SK-N-SH treated with all-trans-retinoic acid at 6 μM for 48 hours (cell line): Measurements from ENCODE around the gene NUMB.

Experiments
- ATAC-seq: fragments of 200-7000 bp; cut with Tn5 transposase; 3 replicates; pipeline ENCODE4 v1.9.1; 2020; ENCODE audit warnings: mild to moderate bottlenecking, moderate library complexity
- ARNTL ChIP-seq: fragments of 450-650 bp; formaldehyde crosslinking; IDR thresholded peaks from 2 replicates; pipeline ENCODE4 v1.5.0; 2020; ENCODE audit warnings: low read depth, mild to moderate bottlenecking, moderate library complexity, borderline replicate concordance
- BACH2 ChIP-seq: fragments of 250-450 bp; sonication (Bioruptor Pico); IDR thresholded peaks from 2 replicates; pipeline ENCODE4 v1.9.0; 2021; ENCODE audit warnings: mild to moderate bottlenecking, borderline replicate concordance
- CSDC2 ChIP-seq: fragments of 250-450 bp; sonication (Bioruptor Pico); IDR thresholded peaks from 2 replicates; pipeline ENCODE4 v1.5.0; 2020; ENCODE audit warnings: mild to moderate bottlenecking, moderate library complexity
- GLIS3 ChIP-seq: fragments of 250-450 bp; sonication (Bioruptor Pico); IDR thresholded peaks from 2 replicates; pipeline ENCODE4 v1.5.0; 2020; ENCODE audit warnings: mild to moderate bottlenecking, moderate library complexity
- OSR1 ChIP-seq: fragments of 250-450 bp; sonication (Bioruptor Pico); IDR thresholded peaks from 2 replicates; pipeline ENCODE4 v1.8.0; 2022; ENCODE audit warnings: moderate library complexity, mild to moderate bottlenecking, inconsistent platforms
- PPARA ChIP-seq: fragments of 250-450 bp; sonication (Bioruptor Pico); IDR thresholded peaks from 2 replicates; pipeline ENCODE4 v1.5.0; 2020; ENCODE audit warnings: mild to moderate bottlenecking, borderline replicate concordance
- RARB ChIP-seq: fragments of 250-450 bp; sonication (Bioruptor Pico); IDR thresholded peaks from 2 replicates; pipeline ENCODE4 v1.8.0; 2021; ENCODE audit warnings: mild to moderate bottlenecking, moderate library complexity
- SNAI2 ChIP-seq: fragments of 250-450 bp; sonication (Bioruptor Pico); IDR thresholded peaks from 2 replicates; pipeline ENCODE4 v1.5.0; 2020; ENCODE audit warnings: mild to moderate bottlenecking, moderate library complexity
- TCF4 ChIP-seq: fragments of 250-450 bp; sonication (Bioruptor Pico); IDR thresholded peaks from 2 replicates; pipeline ENCODE4 v1.8.0; 2021; ENCODE audit warnings: mild to moderate bottlenecking, moderate library complexity, borderline replicate concordance
- ZC3H10 ChIP-seq: fragments of 250-450 bp; sonication (Bioruptor Pico); IDR thresholded peaks from 2 replicates; pipeline ENCODE4 v1.5.1; 2021; ENCODE audit warnings: mild to moderate bottlenecking, moderate library complexity
- ZFP3 ChIP-seq: fragments of 250-450 bp; sonication (Bioruptor Pico); IDR thresholded peaks from 2 replicates; pipeline ENCODE4 v1.5.0; 2020; ENCODE audit warnings: mild to moderate bottlenecking, moderate library complexity
- ZFP30 ChIP-seq: fragments of 450-650 bp; formaldehyde crosslinking; IDR thresholded peaks from 2 replicates; pipeline ENCODE4 v1.5.0; 2022; ENCODE audit warnings: mild to moderate bottlenecking, moderate library complexity
- ZNF565 ChIP-seq: fragments of 450-650 bp; formaldehyde crosslinking; conservative IDR thresholded peaks from 2 replicates; pipeline ENCODE4 v1.5.0; 2020; ENCODE audit warnings: low read depth, mild to moderate bottlenecking, moderate library complexity
- ZNF70 ChIP-seq: fragments of 450-650 bp; formaldehyde crosslinking; IDR thresholded peaks from 2 replicates; pipeline ENCODE4 v1.5.0; 2020; ENCODE audit warnings: mild to moderate bottlenecking, moderate library complexity
- ZNF8 ChIP-seq: fragments of 450-650 bp; formaldehyde crosslinking; IDR thresholded peaks from 2 replicates; pipeline ENCODE4 v1.5.0; 2020; ENCODE audit warnings: mild to moderate bottlenecking, moderate library complexity
- TF ChIP-seq, protein P1 (sequence below): fragments of 250-450 bp; sonication (Bioruptor Pico); IDR thresholded peaks from 2 replicates; pipeline ENCODE4 v1.5.1; 2020; ENCODE audit warnings: low read depth, mild to moderate bottlenecking, moderate library complexity
- TF ChIP-seq, protein P2 (sequence below): fragments of 250-450 bp; sonication (Bioruptor Pico); IDR thresholded peaks from 2 replicates; pipeline ENCODE4 v1.5.1; 2021; ENCODE audit warnings: mild to moderate bottlenecking, moderate library complexity
- TF ChIP-seq, protein P3 (sequence below): fragments of 250-450 bp; sonication (Bioruptor Pico); IDR thresholded peaks from 2 replicates; pipeline ENCODE4 v1.8.0; 2020; ENCODE audit warnings: mild to moderate bottlenecking, moderate library complexity, borderline replicate concordance
- TF ChIP-seq, protein P4 (sequence below): fragments of 250-450 bp; sonication (Bioruptor Pico); IDR thresholded peaks from 2 replicates; pipeline ENCODE4 v1.8.0; 2021; ENCODE audit warnings: low read depth, mild to moderate bottlenecking, moderate library complexity, borderline replicate concordance
- TF ChIP-seq, protein P5 (sequence below): fragments of 250-450 bp; sonication (Bioruptor Pico); IDR thresholded peaks from 2 replicates; pipeline ENCODE4 v1.5.0; 2020; ENCODE audit warnings: mild to moderate bottlenecking, moderate library complexity

NUMB gene

DNA sequence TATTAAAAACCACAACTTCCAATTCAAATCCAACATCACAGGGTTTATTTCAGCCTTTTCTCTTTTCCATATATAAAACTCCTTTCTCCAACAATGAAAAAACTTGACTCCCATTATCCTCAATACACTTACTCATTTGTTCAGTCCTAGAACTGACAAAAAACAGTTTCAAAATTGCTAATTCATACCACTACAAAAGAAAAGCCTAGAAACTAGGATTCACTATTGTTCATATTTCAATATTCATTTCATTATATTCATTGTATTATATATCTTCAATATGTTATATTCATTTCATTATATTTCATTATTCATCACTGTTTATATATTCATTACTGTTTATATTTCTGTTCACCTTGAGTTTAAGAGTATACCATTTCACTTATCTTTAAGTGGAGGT, 85.8 kb downstream of the NUMB start:
- no peak for TF ChIP-seq ZC3H10
- TF ChIP-seq ZFP30 (CRISPR knock-in tag), result no peak
- no peak for TF ChIP-seq ZFP3 (CRISPR knock-in tag)
- TF ChIP-seq, protein P1, sequence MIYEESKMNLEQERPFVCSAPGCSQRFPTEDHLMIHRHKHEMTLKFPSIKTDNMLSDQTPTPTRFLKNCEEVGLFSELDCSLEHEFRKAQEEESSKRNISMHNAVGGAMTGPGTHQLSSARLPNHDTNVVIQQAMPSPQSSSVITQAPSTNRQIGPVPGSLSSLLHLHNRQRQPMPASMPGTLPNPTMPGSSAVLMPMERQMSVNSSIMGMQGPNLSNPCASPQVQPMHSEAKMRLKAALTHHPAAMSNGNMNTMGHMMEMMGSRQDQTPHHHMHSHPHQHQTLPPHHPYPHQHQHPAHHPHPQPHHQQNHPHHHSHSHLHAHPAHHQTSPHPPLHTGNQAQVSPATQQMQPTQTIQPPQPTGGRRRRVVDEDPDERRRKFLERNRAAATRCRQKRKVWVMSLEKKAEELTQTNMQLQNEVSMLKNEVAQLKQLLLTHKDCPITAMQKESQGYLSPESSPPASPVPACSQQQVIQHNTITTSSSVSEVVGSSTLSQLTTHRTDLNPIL (CRISPR knock-in tag), result no peak
- no peak for TF ChIP-seq ZNF70 (CRISPR knock-in tag)
- TF ChIP-seq GLIS3, result no peak
- TF ChIP-seq ZNF565 (CRISPR knock-in tag), result no peak
- TF ChIP-seq, protein P2, sequence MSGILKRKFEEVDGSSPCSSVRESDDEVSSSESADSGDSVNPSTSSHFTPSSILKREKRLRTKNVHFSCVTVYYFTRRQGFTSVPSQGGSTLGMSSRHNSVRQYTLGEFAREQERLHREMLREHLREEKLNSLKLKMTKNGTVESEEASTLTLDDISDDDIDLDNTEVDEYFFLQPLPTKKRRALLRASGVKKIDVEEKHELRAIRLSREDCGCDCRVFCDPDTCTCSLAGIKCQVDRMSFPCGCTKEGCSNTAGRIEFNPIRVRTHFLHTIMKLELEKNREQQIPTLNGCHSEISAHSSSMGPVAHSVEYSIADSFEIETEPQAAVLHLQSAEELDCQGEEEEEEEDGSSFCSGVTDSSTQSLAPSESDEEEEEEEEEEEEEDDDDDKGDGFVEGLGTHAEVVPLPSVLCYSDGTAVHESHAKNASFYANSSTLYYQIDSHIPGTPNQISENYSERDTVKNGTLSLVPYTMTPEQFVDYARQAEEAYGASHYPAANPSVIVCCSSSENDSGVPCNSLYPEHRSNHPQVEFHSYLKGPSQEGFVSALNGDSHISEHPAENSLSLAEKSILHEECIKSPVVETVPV (CRISPR knock-in tag), result no peak
- TF ChIP-seq PPARA, result no peak
- TF ChIP-seq, protein P3, sequence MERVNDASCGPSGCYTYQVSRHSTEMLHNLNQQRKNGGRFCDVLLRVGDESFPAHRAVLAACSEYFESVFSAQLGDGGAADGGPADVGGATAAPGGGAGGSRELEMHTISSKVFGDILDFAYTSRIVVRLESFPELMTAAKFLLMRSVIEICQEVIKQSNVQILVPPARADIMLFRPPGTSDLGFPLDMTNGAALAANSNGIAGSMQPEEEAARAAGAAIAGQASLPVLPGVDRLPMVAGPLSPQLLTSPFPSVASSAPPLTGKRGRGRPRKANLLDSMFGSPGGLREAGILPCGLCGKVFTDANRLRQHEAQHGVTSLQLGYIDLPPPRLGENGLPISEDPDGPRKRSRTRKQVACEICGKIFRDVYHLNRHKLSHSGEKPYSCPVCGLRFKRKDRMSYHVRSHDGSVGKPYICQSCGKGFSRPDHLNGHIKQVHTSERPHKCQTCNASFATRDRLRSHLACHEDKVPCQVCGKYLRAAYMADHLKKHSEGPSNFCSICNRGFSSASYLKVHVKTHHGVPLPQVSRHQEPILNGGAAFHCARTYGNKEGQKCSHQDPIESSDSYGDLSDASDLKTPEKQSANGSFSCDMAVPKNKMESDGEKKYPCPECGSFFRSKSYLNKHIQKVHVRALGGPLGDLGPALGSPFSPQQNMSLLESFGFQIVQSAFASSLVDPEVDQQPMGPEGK (CRISPR knock-in tag), result no peak
- ATAC-seq, result no peak

DNA sequence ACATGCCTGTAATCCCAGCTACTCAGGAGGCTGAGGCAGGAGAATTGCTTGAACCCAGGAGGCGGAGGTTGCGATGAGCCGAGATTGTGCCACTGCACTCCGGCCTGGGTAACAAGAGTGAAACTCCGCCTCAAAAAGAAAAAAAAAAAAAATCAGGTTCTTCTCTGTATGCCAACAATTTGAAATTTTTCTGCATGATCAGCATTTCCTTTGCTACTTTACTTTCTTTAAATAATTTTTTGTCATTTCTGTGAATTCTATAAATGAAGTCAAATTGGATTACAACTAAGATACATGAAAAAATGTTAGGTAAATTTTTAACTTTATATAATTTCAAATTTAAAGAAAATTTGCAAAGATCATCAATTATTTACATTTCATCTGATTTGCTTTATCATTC, 87.8 kb downstream of the NUMB start:
- no peak for ATAC-seq
- no peak for TF ChIP-seq TCF4 (CRISPR knock-in tag)
- TF ChIP-seq, protein P3 (CRISPR knock-in tag), result no peak
- no peak for TF ChIP-seq SNAI2 (CRISPR knock-in tag)
- TF ChIP-seq ZC3H10, result no peak
- no peak for TF ChIP-seq OSR1
- TF ChIP-seq RARB, result no peak

DNA sequence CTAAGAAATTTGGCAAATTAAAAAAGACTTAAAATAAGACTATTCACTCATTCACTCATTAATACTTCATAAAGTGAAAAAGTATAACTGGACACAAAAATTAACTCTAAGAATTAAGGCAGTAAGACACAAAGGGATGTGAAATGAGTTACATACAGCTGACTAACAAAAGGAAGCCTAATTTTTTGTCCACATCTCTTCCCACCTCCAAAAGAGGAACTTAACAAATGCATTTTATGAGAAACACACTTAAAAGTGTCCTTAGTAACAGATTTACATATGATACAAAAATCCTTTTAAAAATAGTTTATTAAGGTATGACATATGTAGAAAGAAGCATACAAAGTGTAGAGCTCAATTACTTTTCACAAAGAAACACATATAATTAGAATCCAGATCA, 88.9 kb downstream of the NUMB start:
- ATAC-seq, result no peak
- TF ChIP-seq, protein P4, sequence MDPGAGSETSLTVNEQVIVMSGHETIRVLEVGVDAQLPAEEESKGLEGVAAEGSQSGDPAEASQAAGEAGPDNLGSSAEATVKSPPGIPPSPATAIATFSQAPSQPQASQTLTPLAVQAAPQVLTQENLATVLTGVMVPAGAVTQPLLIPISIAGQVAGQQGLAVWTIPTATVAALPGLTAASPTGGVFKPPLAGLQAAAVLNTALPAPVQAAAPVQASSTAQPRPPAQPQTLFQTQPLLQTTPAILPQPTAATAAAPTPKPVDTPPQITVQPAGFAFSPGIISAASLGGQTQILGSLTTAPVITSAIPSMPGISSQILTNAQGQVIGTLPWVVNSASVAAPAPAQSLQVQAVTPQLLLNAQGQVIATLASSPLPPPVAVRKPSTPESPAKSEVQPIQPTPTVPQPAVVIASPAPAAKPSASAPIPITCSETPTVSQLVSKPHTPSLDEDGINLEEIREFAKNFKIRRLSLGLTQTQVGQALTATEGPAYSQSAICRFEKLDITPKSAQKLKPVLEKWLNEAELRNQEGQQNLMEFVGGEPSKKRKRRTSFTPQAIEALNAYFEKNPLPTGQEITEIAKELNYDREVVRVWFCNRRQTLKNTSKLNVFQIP (CRISPR knock-in tag), result no peak
- TF ChIP-seq ZFP30 (CRISPR knock-in tag) (no peak), PPARA (no peak), BACH2 (CRISPR knock-in tag) (no peak)
- TF ChIP-seq, protein P5, sequence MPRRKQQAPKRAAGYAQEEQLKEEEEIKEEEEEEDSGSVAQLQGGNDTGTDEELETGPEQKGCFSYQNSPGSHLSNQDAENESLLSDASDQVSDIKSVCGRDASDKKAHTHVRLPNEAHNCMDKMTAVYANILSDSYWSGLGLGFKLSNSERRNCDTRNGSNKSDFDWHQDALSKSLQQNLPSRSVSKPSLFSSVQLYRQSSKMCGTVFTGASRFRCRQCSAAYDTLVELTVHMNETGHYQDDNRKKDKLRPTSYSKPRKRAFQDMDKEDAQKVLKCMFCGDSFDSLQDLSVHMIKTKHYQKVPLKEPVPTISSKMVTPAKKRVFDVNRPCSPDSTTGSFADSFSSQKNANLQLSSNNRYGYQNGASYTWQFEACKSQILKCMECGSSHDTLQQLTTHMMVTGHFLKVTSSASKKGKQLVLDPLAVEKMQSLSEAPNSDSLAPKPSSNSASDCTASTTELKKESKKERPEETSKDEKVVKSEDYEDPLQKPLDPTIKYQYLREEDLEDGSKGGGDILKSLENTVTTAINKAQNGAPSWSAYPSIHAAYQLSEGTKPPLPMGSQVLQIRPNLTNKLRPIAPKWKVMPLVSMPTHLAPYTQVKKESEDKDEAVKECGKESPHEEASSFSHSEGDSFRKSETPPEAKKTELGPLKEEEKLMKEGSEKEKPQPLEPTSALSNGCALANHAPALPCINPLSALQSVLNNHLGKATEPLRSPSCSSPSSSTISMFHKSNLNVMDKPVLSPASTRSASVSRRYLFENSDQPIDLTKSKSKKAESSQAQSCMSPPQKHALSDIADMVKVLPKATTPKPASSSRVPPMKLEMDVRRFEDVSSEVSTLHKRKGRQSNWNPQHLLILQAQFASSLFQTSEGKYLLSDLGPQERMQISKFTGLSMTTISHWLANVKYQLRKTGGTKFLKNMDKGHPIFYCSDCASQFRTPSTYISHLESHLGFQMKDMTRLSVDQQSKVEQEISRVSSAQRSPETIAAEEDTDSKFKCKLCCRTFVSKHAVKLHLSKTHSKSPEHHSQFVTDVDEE, result no peak

DNA sequence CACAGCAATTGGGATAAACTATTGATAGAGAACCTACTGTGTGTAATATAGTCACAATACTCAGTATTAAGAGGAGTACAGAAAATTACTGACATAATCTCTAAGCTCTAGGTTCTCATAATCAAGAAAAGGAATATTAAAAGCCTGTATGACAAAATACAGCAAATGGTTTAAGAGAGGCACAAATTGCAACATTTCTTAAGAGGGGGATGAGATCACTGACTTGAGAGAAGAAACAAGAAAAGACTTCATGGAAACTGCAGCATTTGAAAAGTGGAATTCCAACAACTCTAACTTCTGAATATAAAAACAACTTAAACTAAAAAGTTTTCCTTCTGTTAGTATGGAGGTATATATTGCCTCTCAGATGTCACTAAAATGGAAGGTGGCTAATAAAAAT, 89.7 kb downstream of the NUMB start:
- TF ChIP-seq ZNF8 (CRISPR knock-in tag), result no peak
- TF ChIP-seq ZNF565 (CRISPR knock-in tag), result no peak
- no peak for TF ChIP-seq PPARA
- TF ChIP-seq, protein P3 (CRISPR knock-in tag), result no peak
- no peak for TF ChIP-seq ARNTL
- TF ChIP-seq SNAI2 (CRISPR knock-in tag), result no peak
- TF ChIP-seq TCF4 (CRISPR knock-in tag), result no peak
- TF ChIP-seq CSDC2 (CRISPR knock-in tag), result no peak
- TF ChIP-seq, all 23 proteins: peak for 0
- ATAC-seq, result no peak
